Globus pallidus (tissue), 1 donor: ENCODE data around the gene FMO1.
A peak's percentile ranks its signal among the peaks of the same experiment; 100 is the strongest.
"Not testable (repeated sequence)": the region's sequence is repeated elsewhere in the genome, so short reads cannot be mapped to it uniquely, and the experiment has no call there.

Source experiments
- DNase-seq: peaks from one replicate; pipeline ENCODE4 v3.0.0-alpha.2; 2015; ENCODE audit warnings: low spot score

The FMO1 gene, protein sequence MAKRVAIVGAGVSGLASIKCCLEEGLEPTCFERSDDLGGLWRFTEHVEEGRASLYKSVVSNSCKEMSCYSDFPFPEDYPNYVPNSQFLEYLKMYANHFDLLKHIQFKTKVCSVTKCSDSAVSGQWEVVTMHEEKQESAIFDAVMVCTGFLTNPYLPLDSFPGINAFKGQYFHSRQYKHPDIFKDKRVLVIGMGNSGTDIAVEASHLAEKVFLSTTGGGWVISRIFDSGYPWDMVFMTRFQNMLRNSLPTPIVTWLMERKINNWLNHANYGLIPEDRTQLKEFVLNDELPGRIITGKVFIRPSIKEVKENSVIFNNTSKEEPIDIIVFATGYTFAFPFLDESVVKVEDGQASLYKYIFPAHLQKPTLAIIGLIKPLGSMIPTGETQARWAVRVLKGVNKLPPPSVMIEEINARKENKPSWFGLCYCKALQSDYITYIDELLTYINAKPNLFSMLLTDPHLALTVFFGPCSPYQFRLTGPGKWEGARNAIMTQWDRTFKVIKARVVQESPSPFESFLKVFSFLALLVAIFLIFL

DNA sequence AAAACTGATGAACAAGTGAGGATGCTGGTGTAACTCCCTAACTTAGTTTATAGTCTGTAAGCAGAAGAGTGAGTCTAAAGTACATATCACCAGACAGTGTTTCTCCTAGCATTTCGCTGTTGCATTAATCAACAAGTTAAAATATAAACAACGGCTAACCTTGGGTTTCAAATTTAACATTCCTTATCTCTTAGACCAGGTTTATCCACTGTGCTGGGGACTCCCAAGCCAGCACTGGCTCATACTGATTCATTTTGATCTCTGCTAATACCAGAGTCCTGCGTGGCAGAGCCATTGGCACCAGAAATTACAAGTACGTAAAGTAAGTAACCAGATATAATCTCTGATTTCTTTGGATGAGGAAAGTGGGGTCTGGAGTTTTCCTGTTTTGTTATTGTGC, at the start of gene FMO1:
Gene FMO1 (plus strand): TSS at position 193 of the 400 bp plus-strand sequence. CDS start 9,594 bp downstream, outside the sequence.
- no peak for DNase-seq

- no peak for DNase-seq
These were observed 44.0 kb upstream of the FMO1 start for GRCh38 chr1:171204296-171204695.

DNA sequence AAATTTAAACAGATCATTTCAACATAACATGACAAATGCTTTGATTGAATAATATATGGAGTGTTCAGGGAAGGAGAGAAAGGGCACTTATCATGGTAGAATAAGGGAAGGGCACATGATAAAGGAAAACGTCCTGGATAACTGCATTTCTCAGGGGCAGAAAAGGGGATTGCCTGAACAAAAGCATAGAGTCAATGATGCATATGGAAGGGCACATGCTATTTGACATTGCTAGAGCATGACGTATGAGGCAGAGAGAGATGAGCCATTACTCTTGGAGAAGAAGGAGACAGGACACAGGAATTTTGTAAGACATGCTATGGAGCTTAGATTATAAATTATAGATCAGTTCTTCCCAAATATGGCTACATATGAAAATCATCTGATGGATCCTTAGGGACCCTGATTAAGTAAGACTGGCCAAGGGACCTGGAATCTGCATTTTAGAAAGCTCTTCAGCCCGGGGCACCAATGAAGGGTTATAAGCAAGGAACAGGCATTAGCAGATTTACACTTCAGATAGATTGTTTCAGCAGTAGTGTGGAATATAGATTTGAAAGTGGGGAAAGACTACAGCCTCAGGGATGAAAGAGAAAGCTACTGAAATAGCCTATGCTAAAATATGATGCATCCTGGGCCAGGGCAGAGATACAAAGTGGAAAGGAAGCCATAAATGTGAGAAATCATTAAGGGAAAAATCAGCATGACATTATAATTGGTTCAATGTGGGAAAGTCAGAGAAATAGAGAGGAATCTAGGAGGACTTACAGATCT, 41.9 kb upstream of the FMO1 start:
- no peak for DNase-seq

- DNase-seq: no peak
These were observed 41.3 kb upstream of the FMO1 start for GRCh38 chr1:171206978-171207355.

GRCh38 chr1:171207377-171207776, 40.9 kb upstream of the FMO1 start:
- DNase-seq: no peak

GRCh38 chr1:171210355-171210754, 37.9 kb upstream of the FMO1 start:
- DNase-seq: peak; percentile 13

GRCh38 chr1:171212607-171213351, 35.5 kb upstream of the FMO1 start:
- DNase-seq: peak; percentile 31

DNA sequence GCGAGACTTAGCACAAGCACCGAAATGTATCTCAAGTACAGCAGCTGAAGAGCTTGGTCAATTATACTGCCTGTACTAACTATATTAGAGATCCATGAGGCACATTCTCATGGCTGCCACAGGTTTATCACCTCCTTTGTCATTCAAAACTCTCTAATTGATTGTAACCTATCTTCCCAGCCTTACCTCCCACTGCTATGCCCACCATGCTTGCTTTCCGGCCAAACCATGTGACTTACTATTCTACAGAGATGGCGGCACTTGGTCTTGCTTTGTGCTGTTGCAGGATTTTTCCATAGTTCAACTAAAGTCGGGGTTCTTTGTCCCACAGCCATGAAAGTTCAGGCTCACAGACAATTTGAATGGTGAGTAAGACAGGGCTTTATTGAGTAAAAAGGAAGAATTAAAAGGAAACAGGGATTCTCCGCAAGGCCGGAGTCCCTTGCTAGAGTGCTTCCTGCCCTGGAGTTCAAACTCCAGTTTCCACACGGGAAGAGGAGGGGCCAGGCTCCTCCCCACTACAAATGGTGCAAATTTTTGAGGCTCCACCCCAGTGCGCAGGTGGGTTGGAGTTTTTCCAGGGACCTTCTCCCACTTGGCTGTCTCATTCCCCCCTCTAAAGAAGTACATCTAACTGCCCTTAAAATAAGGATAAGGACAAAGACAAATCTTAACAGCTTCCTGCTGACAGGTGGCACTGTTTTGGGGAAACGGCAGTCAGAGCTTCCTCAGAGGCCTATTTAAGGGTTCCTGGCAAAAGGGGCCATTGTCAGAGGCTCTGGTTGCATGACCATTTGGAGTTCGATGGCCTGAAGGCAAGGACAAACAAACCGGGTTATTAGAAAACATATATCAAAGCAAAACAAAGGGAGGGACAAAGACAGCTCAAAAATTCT, 34.5 kb upstream of the FMO1 start:
- no peak for DNase-seq

DNA sequence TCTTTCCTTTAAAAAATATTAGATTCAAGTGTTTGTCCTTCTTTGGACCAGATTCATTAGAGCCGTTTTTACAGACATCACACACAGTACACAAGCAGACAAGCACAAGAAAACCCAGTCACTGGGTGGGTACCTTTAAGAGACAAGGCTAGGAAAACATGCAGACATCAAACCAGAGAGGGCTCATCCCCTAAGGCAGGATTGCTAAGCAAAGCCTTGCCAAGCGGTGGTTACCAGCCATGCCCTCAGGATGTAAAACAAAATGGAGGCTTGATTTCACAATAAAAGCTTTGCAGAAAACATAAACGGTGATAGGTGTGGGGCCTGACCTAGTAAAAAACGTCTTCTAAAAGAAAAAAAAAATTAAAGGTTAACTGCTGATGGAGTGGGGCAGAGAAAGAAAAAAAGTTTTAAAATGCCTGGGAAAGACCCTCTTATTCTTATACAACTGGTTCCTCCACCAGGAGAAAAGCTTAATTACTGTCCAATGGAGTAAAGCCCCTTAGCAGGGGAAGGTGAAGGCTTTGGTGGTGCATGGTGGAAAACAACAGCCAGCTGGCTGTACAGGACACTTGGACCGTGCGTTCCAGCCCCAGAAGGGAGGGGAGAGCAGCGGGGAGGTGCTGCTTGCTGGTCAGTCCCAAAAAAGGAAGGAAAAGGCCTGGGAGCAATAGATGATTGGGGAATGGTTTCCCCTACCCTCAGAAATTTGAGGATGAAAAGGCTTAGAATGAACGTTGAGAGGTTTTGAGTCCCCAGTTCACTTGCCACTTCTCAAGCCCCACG, 30.4 kb upstream of the FMO1 start:
- DNase-seq: no peak

GRCh38 chr1:171218661-171219060, 29.6 kb upstream of the FMO1 start:
- no peak for DNase-seq

DNA sequence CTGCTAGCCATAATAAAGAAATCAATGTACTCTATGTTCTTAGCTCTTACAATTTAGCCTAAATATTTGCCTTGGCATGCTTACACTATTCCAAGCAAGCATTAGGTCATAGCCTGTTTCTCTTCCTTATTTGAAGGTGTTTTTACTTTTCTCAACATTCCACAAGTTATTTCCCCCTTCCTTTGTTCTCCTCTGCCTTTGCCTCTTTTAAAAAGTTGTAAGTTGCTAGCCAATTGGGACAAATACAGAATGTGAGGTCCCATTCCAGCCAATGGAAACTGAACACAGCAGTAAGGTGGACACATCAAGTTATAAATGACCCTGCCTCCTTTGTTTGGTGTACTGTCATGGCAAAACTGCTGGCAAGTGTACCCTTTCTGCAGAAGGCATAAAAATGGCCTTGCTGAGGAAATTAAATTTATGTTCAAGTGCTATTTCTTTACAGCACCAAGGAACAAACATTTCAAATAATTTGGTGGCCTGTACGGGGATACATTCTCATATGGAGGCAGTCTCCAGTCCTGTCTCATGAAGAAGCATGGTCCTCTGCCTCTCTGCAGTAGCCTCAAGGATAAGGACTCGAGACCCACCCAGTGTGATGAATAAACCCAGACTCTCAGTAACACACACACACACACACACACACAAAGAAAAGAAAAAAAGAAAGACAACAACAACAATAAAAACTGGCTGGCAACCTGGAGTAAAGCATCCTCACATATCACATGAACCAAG, 28.8 kb upstream of the FMO1 start:
- no peak for DNase-seq

DNA sequence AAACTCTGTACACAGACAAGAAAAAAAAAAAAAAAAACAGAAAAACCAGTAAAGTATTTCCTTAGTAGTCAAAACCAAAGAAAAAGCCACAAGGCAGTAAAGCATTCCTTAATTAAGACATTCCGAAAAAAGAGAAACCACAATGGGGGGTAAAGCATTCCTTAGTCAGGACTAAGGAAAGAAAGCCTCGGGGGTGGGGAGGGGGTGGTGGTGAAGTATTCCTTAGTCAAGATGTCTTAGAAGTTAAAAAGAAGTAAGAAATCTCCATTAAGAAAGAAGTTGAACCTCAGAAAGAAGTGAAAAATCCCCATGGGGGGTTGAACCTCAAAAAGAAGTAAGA, 28.2 kb upstream of the FMO1 start:
- no peak for DNase-seq

- DNase-seq: peak; percentile 24
These were observed 27.7 kb upstream of the FMO1 start for GRCh38 chr1:171220581-171221054.

DNA sequence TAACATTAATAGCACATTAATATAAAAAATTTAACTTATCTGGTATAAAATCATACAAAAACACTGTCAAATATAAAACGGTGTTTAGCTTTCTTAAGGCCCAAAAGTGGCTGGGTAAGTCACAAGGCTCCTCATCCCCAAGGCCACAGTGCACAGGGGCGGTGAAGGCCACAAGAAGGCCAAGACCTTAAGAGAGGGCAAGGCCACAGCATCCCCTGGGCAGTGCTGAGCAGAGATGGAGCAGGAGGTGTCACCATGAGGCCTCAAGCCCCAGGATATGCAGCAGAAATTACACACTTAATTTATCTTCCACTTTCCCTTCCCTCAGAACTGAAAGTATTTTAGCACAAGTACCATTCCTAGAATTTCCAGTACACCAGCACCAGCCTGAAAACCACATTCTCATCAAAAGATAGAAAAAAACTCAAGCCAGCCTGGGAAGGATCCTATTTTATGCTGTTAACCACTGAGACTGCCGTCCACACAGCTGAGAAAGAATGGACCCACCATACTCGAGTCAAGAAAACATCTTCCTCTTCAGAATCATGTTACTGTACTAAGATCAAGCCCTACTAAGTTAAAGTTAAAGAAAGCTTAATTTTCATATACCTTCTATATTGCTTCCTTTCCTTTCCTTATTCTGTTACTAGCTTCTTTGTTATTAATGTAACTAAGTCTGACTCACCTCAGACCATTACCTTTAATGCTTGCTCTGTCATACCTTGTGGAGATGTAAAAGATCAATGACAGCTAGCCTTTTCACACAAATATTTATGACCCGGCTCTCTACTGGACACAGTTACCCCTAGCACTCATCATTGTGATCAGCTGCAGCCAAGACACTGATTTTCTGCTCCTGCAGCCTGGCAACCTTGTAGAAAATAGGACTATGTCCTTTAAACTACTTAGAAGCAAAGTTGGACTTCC, 26.4 kb upstream of the FMO1 start:
- DNase-seq: no peak

GRCh38 chr1:171222936-171223335, 25.4 kb upstream of the FMO1 start:
- DNase-seq: no peak

GRCh38 chr1:171224257-171224656, 24.0 kb upstream of the FMO1 start:
- not testable (repeated sequence) for DNase-seq

- peak; percentile 46 for DNase-seq
These were observed 21.4 kb upstream of the FMO1 start for GRCh38 chr1:171226747-171227370.

- no peak for DNase-seq
These were observed 17.0 kb upstream of the FMO1 start for GRCh38 chr1:171231326-171231725.
